WERI-Rb-1 (cell line): Measurements from ENCODE around the gene PELI1.

Experiments
- DNase-seq: peaks from one replicate; pipeline ENCODE4 v3.0.0-alpha.2; 2020
- H3K27ac ChIP-seq: fragments of 250-450 bp; sonication (Bioruptor Pico); 2 replicates; pipeline ENCODE4 v1.5.1; 2020; ENCODE audit warnings: mild to moderate bottlenecking, moderate library complexity
- H3K27me3 ChIP-seq: fragments of 250-450 bp; sonication (Bioruptor Pico); 2 replicates; pipeline ENCODE4 v1.5.1; 2021; ENCODE audit warnings: mild to moderate bottlenecking, low read depth, moderate library complexity; ENCODE audit not compliant: insufficient read depth, severe bottlenecking
- H3K36me3 ChIP-seq: fragments of 250-450 bp; sonication (Bioruptor Pico); 2 replicates; pipeline ENCODE4 v1.5.1; 2020; ENCODE audit warnings: mild to moderate bottlenecking, moderate library complexity
- H3K4me3 ChIP-seq: 2 replicates; pipeline ENCODE4 v1.5.1; 2011; ENCODE audit warnings: low read depth, mild to moderate bottlenecking, control low read depth, low read length
- H3K9me3 ChIP-seq: fragments of 250-450 bp; sonication (Bioruptor Pico); 2 replicates; pipeline ENCODE4 v1.5.1; 2021; ENCODE audit warnings: mild to moderate bottlenecking, moderate library complexity; ENCODE audit not compliant: severe bottlenecking
- TF ChIP-seq, protein P1 (sequence below): IDR thresholded peaks from 2 replicates; pipeline ENCODE4 v1.5.1; 2011; ENCODE audit warnings: low read depth, mild to moderate bottlenecking, control low read depth, inconsistent platforms, low read length

Gene PELI1

DNA sequence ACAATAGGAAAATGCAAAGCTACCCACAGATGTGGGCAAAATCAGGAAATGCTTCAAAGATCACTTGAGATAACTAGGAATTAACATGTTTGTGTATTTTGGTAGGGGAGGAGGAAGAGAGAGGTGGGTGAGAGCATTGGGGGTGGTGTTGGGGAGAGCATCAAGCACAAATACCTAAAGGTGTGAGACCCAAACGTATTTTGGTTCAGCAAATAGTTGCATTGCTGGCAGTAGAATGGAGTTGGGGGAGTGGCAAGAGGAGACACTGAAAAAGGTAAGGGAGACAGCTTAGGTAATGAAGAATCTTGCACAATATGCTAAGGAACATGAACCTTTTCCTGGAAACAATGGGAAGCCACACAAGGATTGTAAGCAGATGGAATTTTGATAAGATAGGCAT lies 1.5 kb upstream of the PELI1 start:
- DNase-seq, result no peak
- Histone ChIP-seq H3K4me3 (no peak overlapping the region), H3K27ac (no peak overlapping the region), H3K9me3 (no peaks in the 10 kb centered on the region), H3K27me3 (no peaks in the 10 kb centered on the region), H3K36me3 (0 out of 2 replicates have a peak, but pooled peaks cover 2% of the 10 kb centered on the region)
- TF ChIP-seq, protein P1, sequence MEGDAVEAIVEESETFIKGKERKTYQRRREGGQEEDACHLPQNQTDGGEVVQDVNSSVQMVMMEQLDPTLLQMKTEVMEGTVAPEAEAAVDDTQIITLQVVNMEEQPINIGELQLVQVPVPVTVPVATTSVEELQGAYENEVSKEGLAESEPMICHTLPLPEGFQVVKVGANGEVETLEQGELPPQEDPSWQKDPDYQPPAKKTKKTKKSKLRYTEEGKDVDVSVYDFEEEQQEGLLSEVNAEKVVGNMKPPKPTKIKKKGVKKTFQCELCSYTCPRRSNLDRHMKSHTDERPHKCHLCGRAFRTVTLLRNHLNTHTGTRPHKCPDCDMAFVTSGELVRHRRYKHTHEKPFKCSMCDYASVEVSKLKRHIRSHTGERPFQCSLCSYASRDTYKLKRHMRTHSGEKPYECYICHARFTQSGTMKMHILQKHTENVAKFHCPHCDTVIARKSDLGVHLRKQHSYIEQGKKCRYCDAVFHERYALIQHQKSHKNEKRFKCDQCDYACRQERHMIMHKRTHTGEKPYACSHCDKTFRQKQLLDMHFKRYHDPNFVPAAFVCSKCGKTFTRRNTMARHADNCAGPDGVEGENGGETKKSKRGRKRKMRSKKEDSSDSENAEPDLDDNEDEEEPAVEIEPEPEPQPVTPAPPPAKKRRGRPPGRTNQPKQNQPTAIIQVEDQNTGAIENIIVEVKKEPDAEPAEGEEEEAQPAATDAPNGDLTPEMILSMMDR, result no peak

- Histone ChIP-seq H3K9me3 (no peaks in the 10 kb centered on the region), H3K4me3 (no peak overlapping the region), H3K27me3 (no peaks in the 10 kb centered on the region), H3K36me3 (0 out of 2 replicates have a peak, but pooled peaks cover 2% of the 10 kb centered on the region), H3K27ac (no peak overlapping the region)
- DNase-seq, result no peak
- TF ChIP-seq, protein P1, result no peak
Observed at GRCh38 chr2:64145119-64145518, 899 bp upstream of the PELI1 start.

- Histone ChIP-seq H3K36me3 (0 out of 2 replicates have a peak, but pooled peaks cover 2% of the 10 kb centered on the region), H3K27me3 (no peaks in the 10 kb centered on the region), H3K4me3 (peak overlapping the region; percentile 97), H3K9me3 (no peaks in the 10 kb centered on the region), H3K27ac (peak overlapping the region; percentile 88)
- peak; percentile 55 for DNase-seq
- TF ChIP-seq, protein P1, result no peak
Observed at GRCh38 chr2:64143169-64144056, 807 bp downstream of the PELI1 start.

DNA sequence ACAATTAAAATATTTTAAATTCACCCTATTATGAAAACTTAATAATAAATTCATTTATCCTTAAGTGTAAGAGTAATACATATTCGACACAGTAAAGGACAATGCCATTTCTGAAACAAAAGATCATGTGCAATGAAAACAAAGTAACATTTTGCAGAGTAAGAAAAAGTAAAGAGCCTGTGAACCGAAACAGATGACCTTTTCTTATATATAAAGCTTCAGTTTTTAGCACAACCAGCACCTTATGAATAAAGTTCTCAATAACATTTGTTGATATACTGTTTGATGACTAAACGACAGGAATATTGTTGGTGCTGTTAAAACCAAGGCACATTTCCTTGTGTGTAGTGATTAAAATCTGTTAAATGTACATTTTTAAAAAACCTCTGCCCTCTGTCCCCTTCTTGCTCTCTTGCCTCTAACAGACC lies 1.5 kb downstream of the PELI1 start:
- DNase-seq, result no peak
- H3K27ac ChIP-seq, result no peak overlapping the region
- no peaks in the 10 kb centered on the region for H3K9me3 ChIP-seq
- H3K27me3 ChIP-seq, result no peaks in the 10 kb centered on the region
- TF ChIP-seq, protein P1, result no peak
- H3K4me3 ChIP-seq, result peak overlapping the region; percentile 97
- 0 out of 2 replicates have a peak, but pooled peaks cover 2% of the 10 kb centered on the region for H3K36me3 ChIP-seq

DNA sequence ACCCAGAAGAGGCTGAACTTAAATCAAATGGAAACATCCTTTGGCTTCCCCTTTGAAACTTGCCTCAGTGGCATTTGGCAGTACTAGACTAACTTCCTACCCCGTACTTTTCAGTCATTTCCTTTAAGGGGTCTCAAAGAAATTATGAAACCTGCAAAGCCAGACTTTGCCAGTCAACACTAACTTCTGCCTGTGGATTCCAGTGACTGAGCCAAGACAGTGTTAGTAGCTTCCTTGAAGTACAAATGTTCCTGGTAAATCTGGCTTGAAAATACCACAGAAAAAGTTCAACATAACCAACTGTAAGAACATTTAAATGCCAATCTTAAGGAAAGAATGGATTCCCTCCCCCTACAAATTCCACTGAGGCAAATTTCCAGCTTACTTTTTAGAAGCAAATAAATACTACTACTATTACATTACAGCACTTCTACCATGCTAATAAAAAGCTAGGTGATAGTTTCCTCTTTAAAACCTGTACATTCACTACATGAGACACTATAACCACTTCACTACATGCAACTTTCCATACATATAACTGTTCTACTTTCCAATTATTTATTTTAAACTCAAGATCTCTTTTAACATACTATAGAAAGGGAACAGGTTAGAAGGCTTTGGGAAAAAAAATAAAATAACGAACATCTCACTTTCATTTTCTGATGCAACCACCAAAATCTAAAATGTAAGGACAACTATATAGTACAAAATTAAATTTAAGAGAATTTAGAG lies 2.4 kb downstream of the PELI1 start:
- DNase-seq, result no peak
- Histone ChIP-seq H3K27ac (no peak overlapping the region), H3K4me3 (no peak overlapping the region), H3K27me3 (no peaks in the 10 kb centered on the region), H3K9me3 (no peaks in the 10 kb centered on the region), H3K36me3 (0 out of 2 replicates have a peak, but pooled peaks cover 2% of the 10 kb centered on the region)
- TF ChIP-seq, protein P1, result no peak
